ENCODE data around the gene DEFB132.

DNA sequence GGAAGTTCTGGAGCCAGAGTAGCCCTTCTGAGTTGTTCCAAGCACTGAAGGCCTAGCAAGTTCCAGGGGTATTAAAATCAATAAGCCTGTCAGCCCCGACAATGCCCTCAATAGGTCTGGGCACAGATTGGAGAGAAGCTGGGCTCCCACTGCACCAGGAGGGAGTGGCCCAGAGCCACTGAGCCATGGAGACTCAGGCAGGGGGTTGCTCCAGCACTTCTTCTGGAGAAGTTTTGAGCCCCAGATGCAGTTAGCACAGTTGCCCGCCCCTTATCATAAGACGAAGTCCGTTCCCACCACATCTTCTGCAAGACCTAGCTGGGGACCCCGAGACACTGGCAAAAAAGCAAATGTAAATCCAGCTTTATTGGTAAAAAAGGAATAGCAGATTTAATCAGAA is 13.0 kb downstream of the DEFB132 start:
- TF ChIP-seq POLR2A (IDR thresholded peaks at IDR 0.05; ENCODE audit: low read length) (no peak), GATA1 (IDR thresholded peaks at IDR 0.05; ENCODE audit: low read depth, low read length) (no peak)
